Activated CD8-positive, alpha-beta memory T cell treated with anti-CD3 and anti-CD28 coated beads, Interleukin-2, amount 50 U/mL, for 1 hour (primary cell): Measurements from ENCODE around the gene BAG1.

Experiments
- DNase-seq: peaks from one replicate; pipeline ENCODE4 v3.0.0-alpha.2; 2020; ENCODE audit errors: extremely low read depth

BAG1 gene

GRCh38 chr9:33242609-33243134 is 21.8 kb downstream of the BAG1 start:
- DNase-seq: no peak

GRCh38 chr9:33241298-33241697 is 23.2 kb downstream of the BAG1 start:
- DNase-seq: no peak

GRCh38 chr9:33239921-33240320 is 24.6 kb downstream of the BAG1 start, which contains the start of gene SPINK4:
SPINK4 (plus strand) TSS chr9:33240167; CDS start chr9:33240209, 42 bp downstream.
- DNase-seq: no peak

- no peak for DNase-seq
These were observed 27.9 kb downstream of the BAG1 start for GRCh38 chr9:33236571-33236970.

- DNase-seq: no peak
These were observed 29.7 kb downstream of the BAG1 start for GRCh38 chr9:33234511-33235467.

GRCh38 chr9:33233626-33234342 is 30.7 kb downstream of the BAG1 start:
- DNase-seq: no peak

- DNase-seq: no peak
These were observed 31.7 kb downstream of the BAG1 start for GRCh38 chr9:33232815-33233214.

GRCh38 chr9:33231623-33231942 is 32.9 kb downstream of the BAG1 start:
- no peak for DNase-seq

- DNase-seq: no peak
These were observed 33.5 kb downstream of the BAG1 start for GRCh38 chr9:33230756-33231622.

GRCh38 chr9:33229359-33230114 is 35.0 kb downstream of the BAG1 start:
- DNase-seq: no peak

- DNase-seq: no peak
These were observed 35.9 kb downstream of the BAG1 start for GRCh38 chr9:33228606-33229005.

- DNase-seq: no peak
These were observed 36.8 kb downstream of the BAG1 start for GRCh38 chr9:33227741-33228140.

GRCh38 chr9:33227008-33227398 is 37.5 kb downstream of the BAG1 start:
- no peak for DNase-seq

GRCh38 chr9:33225319-33226147 is 39.0 kb downstream of the BAG1 start:
- DNase-seq: peak; percentile 25

- no peak for DNase-seq
These were observed 40.8 kb downstream of the BAG1 start for GRCh38 chr9:33223696-33224095.

GRCh38 chr9:33222031-33222430 is 42.5 kb downstream of the BAG1 start:
- DNase-seq: no peak

- DNase-seq: no peak
These were observed 43.0 kb downstream of the BAG1 start for GRCh38 chr9:33221568-33221884.

GRCh38 chr9:33220681-33221567 is 43.6 kb downstream of the BAG1 start:
- no peak for DNase-seq

GRCh38 chr9:33211695-33212393 is 52.7 kb downstream of the BAG1 start:
- DNase-seq: no peak
